Choroid plexus epithelial cell (primary cell): Measurements from ENCODE around the gene KLHL25.
A peak's percentile ranks its signal among the peaks of the same experiment; 100 is the strongest.

Experiments used
- DNase-seq: peaks from one replicate; pipeline ENCODE4 v3.0.0-alpha.2; 2010; ENCODE audit warnings: low read depth
- H3K4me3 ChIP-seq: 2 replicates; pipeline ENCODE4 v1.5.1; 2011; ENCODE audit warnings: low read depth, mild to moderate bottlenecking, control low read depth, low read length, moderate library complexity
- CTCF ChIP-seq: conservative IDR thresholded peaks from 2 replicates; pipeline ENCODE4 v1.5.1; 2011; ENCODE audit warnings: low read depth, mild to moderate bottlenecking, control low read depth, inconsistent platforms, low read length, moderate library complexity

Gene KLHL25

GRCh38 chr15:85746641-85747040 lies 48.1 kb downstream of the KLHL25 start:
- no peak for DNase-seq
- no peak overlapping the region for H3K4me3 ChIP-seq
- no peak for TF ChIP-seq CTCF

GRCh38 chr15:85745525-85746150 lies 49.1 kb downstream of the KLHL25 start:
- no peak for TF ChIP-seq CTCF
- no peak overlapping the region for H3K4me3 ChIP-seq

GRCh38 chr15:85745023-85745422 lies 49.7 kb downstream of the KLHL25 start:
- TF ChIP-seq CTCF, result no peak
- DNase-seq, result no peak
- H3K4me3 ChIP-seq, result no peak overlapping the region

More at GRCh38 chr15:85745525-85746150, 49.1 kb downstream of the KLHL25 start:
- no peak for DNase-seq

GRCh38 chr15:85744579-85744978 lies 50.1 kb downstream of the KLHL25 start:
- TF ChIP-seq CTCF, result no peak
- no peak overlapping the region for H3K4me3 ChIP-seq
- no peak for DNase-seq

- DNase-seq, result no peak
- no peak for TF ChIP-seq CTCF
- H3K4me3 ChIP-seq, result no peak overlapping the region
These were observed 51.2 kb downstream of the KLHL25 start for GRCh38 chr15:85743392-85744055.

- DNase-seq, result peak; percentile 78
- no peak overlapping the region for H3K4me3 ChIP-seq
- no peak for TF ChIP-seq CTCF
These were observed 52.4 kb downstream of the KLHL25 start for GRCh38 chr15:85742186-85742821.
